HL-60 (cell line): Measurements from ENCODE around the gene IRAK2.

Experiments used
- DNase-seq, 2 experiments: peaks; one replicate each; pipeline ENCODE4 v3.0.0-alpha.2; 2010 to 2020; ENCODE audit warnings: low read depth in 1 of 2, low spot score in 1 of 2
- H3K27ac ChIP-seq: fragments of 250-450 bp; sonication (Bioruptor Pico); replicated peaks from 2 replicates; pipeline ENCODE4 v1.5.1; 2020; ENCODE audit warnings: mild to moderate bottlenecking, moderate library complexity
- H3K27me3 ChIP-seq: fragments of 250-450 bp; sonication (Bioruptor Pico); 2 replicates; pipeline ENCODE4 v1.5.1; 2021; ENCODE audit warnings: mild to moderate bottlenecking, moderate library complexity; ENCODE audit not compliant: insufficient read depth, poor library complexity, severe bottlenecking
- H3K4me3 ChIP-seq: replicated peaks from 2 replicates; pipeline ENCODE4 v1.5.1; 2011; ENCODE audit warnings: mild to moderate bottlenecking, control low read depth, low read length; ENCODE audit not compliant: insufficient read depth
- GABPA ChIP-seq: IDR thresholded peaks from 2 replicates; pipeline ENCODE4 v1.6.1; 2012; ENCODE audit warnings: low read depth
- POLR2AphosphoS5 ChIP-seq: IDR thresholded peaks from 2 replicates; pipeline ENCODE4 v1.6.1; 2012; ENCODE audit warnings: low read depth
- SPI1 ChIP-seq: IDR thresholded peaks from 2 replicates; pipeline ENCODE4 v1.6.1; 2012; ENCODE audit warnings: low read depth, mild to moderate bottlenecking, borderline replicate concordance
- TF ChIP-seq, protein P1 (sequence below): IDR thresholded peaks from 2 replicates; pipeline ENCODE4 v1.6.1; 2012; ENCODE audit warnings: low read depth; ENCODE audit not compliant: insufficient replicate concordance
- TF ChIP-seq, protein P2 (sequence below): IDR thresholded peaks from one replicate; pipeline ENCODE4 v1.5.1; 2011; ENCODE audit warnings: low read length, control low read depth, inconsistent platforms; ENCODE audit not compliant: insufficient read depth

Gene IRAK2

DNA sequence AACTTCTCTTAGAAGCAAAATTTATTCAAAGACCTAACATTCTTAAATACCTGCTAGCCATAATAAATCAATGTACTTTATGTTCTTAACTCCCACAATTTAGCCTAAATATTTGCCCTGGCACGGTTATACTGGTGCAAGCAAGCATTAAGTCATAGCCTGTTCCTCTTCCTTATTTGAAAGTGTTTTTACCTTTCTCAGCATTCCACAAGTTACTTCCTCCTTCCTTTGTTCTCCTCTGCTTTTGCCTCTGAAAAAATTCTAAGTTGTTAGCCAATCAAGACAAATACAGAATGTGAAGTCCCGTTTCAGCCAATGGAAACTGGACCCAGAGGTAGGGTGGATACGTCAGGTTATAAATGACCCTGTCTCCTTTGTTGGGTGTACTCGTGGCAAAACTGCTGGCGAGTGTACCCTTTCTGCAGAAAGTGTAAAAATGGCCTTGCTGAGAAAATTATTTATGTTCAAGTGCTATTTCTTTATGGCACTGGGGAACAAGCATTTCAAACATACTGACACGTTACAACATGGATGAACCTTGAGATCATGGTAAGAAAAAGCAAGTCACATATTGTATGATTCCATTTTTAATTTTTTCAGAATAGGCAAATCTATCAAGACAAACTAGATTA, 80.5 kb downstream of the IRAK2 start:
- H3K27ac ChIP-seq, result peak overlapping the region; percentile 35
- peak in 1 of 2 experiments; percentile 23 for DNase-seq
- H3K27me3 ChIP-seq, result no peaks in the 10 kb centered on the region
- TF ChIP-seq, protein P1, sequence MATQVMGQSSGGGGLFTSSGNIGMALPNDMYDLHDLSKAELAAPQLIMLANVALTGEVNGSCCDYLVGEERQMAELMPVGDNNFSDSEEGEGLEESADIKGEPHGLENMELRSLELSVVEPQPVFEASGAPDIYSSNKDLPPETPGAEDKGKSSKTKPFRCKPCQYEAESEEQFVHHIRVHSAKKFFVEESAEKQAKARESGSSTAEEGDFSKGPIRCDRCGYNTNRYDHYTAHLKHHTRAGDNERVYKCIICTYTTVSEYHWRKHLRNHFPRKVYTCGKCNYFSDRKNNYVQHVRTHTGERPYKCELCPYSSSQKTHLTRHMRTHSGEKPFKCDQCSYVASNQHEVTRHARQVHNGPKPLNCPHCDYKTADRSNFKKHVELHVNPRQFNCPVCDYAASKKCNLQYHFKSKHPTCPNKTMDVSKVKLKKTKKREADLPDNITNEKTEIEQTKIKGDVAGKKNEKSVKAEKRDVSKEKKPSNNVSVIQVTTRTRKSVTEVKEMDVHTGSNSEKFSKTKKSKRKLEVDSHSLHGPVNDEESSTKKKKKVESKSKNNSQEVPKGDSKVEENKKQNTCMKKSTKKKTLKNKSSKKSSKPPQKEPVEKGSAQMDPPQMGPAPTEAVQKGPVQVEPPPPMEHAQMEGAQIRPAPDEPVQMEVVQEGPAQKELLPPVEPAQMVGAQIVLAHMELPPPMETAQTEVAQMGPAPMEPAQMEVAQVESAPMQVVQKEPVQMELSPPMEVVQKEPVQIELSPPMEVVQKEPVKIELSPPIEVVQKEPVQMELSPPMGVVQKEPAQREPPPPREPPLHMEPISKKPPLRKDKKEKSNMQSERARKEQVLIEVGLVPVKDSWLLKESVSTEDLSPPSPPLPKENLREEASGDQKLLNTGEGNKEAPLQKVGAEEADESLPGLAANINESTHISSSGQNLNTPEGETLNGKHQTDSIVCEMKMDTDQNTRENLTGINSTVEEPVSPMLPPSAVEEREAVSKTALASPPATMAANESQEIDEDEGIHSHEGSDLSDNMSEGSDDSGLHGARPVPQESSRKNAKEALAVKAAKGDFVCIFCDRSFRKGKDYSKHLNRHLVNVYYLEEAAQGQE, result no peak
- peak; percentile 64; the same call in 1 of the 2 replicates for TF ChIP-seq SPI1
- H3K4me3 ChIP-seq, result no peak overlapping the region

DNA sequence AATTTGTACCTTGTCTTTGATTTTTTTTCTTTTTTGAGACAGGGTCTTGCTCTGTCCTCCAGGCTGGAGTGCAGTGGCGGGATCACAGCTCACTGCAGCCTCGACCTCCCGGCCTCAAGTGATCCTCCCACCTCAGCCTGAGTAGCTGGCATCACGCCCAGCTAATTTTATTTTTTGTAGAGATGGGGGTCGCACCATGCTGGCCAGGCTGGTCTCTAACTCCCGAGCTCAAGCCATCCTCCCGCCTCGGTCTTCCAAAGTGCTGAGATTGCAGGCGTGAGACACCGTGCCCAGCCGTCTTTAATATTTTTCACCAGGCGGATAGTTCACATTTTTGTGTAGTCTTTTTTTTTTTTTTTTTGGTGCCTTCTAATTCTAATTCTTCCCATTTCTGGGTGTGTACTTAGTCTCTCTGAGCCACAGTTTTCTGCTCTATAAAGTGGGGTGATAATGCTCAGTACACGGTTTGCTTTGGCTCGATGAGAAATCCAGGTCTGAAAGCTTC, 83.0 kb downstream of the IRAK2 start:
- peak overlapping the region; percentile 22; the same call in 1 of the 2 replicates for H3K27ac ChIP-seq

DNA sequence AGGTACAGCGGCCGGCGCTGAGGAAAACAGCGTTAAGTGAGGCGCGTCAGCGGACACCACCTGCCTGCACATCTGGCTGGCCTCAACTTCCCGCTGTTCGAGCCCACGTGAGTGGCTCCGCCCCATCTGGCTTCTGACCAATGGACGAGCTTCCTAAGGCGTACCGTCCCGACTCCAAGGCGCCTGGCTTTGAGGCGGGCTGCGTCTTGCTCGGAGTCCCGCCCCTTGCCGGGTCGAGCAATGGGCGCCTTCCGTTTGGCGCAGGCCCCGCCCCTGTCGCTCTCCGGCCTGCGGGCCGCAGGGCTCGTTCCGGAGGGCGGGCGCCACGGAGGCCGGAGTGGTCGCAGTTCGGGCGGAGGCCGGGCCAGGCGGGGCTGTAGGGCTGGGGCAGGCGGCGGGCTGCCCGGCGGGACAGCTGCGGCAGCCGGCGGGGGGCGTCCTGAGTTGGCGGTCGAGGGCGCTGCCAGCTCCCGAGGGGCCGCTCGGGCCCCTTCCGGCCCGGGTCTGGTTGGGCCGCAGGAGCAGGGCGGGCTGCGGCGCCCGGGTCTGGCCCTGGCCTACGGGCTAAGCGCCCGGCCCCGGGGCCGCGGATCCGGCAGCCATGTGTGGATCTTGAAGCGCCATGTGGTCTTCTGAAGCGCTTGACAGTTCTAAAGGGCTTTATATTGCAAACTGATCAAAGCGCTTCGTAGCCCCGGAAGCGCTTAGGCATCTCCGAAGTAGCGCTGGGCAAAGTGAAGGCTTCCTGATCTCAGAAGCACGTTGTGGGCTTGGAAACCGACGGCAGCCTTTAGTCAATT, 83.7 kb downstream of the IRAK2 start, which contains the start of gene TATDN2:
Gene TATDN2 (plus strand): TSS at position 276 of the 800 bp plus-strand sequence. CDS start 742 bp downstream, outside the sequence.
- TF ChIP-seq GABPA, result no peak
- TF ChIP-seq POLR2AphosphoS5, result peak; percentile 69; the same call in 1 of the 2 replicates
- TF ChIP-seq, protein P2, sequence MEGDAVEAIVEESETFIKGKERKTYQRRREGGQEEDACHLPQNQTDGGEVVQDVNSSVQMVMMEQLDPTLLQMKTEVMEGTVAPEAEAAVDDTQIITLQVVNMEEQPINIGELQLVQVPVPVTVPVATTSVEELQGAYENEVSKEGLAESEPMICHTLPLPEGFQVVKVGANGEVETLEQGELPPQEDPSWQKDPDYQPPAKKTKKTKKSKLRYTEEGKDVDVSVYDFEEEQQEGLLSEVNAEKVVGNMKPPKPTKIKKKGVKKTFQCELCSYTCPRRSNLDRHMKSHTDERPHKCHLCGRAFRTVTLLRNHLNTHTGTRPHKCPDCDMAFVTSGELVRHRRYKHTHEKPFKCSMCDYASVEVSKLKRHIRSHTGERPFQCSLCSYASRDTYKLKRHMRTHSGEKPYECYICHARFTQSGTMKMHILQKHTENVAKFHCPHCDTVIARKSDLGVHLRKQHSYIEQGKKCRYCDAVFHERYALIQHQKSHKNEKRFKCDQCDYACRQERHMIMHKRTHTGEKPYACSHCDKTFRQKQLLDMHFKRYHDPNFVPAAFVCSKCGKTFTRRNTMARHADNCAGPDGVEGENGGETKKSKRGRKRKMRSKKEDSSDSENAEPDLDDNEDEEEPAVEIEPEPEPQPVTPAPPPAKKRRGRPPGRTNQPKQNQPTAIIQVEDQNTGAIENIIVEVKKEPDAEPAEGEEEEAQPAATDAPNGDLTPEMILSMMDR, result no peak
- TF ChIP-seq, protein P1, result no peak
- no peak for TF ChIP-seq SPI1
- DNase-seq, result peak; percentile 95 to 98
- Histone ChIP-seq H3K4me3 (peak within 1 kb of the TSS; percentile 92), H3K27ac (peak within 1 kb of the TSS; percentile 81), H3K27me3 (no peaks in the 10 kb centered on the region)

More for the DNA sequence above, 83.0 kb downstream of the IRAK2 start:
- H3K4me3 ChIP-seq, result peak overlapping the region; percentile 92; the same call in 1 of the 2 replicates
- no peak for DNase-seq
- TF ChIP-seq SPI1 (no peak), POLR2AphosphoS5 (no peak), GABPA (no peak)
- TF ChIP-seq, protein P1, result no peak
- TF ChIP-seq, protein P2, result no peak
- H3K27me3 ChIP-seq, result no peaks in the 10 kb centered on the region
